ENCODE measurements around the gene YEATS2.

DNA sequence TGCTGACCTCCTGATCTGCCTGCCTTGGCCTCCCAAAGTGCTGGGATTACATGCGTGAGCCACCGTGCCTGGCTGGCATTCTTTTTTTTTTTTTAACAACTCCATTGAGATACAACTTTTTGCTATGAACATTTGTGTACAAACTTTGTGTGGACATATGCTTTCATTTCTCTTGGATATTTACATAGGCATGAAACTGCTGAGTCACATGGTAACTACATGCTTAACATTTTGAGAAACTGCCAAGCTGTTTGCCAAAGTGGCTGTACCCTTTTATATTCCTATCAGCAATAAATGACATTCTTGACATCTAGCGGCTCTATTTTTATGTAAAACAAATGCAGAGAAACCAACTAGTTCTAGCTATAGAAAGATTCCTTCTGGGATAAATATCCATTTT is 8.7 kb upstream of the YEATS2 start:
- TF ChIP-seq, protein P1, sequence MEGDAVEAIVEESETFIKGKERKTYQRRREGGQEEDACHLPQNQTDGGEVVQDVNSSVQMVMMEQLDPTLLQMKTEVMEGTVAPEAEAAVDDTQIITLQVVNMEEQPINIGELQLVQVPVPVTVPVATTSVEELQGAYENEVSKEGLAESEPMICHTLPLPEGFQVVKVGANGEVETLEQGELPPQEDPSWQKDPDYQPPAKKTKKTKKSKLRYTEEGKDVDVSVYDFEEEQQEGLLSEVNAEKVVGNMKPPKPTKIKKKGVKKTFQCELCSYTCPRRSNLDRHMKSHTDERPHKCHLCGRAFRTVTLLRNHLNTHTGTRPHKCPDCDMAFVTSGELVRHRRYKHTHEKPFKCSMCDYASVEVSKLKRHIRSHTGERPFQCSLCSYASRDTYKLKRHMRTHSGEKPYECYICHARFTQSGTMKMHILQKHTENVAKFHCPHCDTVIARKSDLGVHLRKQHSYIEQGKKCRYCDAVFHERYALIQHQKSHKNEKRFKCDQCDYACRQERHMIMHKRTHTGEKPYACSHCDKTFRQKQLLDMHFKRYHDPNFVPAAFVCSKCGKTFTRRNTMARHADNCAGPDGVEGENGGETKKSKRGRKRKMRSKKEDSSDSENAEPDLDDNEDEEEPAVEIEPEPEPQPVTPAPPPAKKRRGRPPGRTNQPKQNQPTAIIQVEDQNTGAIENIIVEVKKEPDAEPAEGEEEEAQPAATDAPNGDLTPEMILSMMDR (IDR thresholded peaks at IDR 0.05; ENCODE audit: insufficient read depth, low read length) = no peak
- no peak for TF ChIP-seq POLR2AphosphoS5 (IDR thresholded peaks at IDR 0.05; ENCODE audit: low read depth)
